ENCODE measurements around the gene BRWD1. TPM values are rescaled to one million over a fixed set of nuclear protein-coding genes. Genes with fewer than 3 reads are reported as not detected.
A peak's percentile ranks its signal among the peaks of the same experiment; 100 is the strongest.

BRWD1 gene
- total RNA-seq, 2 donors from 2014 or later, result 38.6 to 43.1 TPM

GRCh38 chr21:39349211-39350093 lies 36.0 kb upstream of the BRWD1 start:
- no peak for TF ChIP-seq CTCF (IDR thresholded peaks at IDR 0.05)
- Histone ChIP-seq H3K27me3 (no peaks in the 10 kb centered on the region), H3K36me3 (no peaks in the 10 kb centered on the region), H3K27ac (peak overlapping the region; percentile 97), H3K4me1 (peaks cover 5% of the 10 kb centered on the region), H3K4me3 (peak overlapping the region; percentile 56), H3K9ac (ENCODE audit: low read depth in 2 of 2, low read length in 2 of 2) (peak overlapping the region; percentile 74 to 87), H3K9me3 (no peaks in the 10 kb centered on the region)
- intact Hi-C loops (cut with DNase I), result loop anchor here (5.0 kb wide), 1 partner anchor 37 kb away; the partner anchor contains the start of gene BRWD1
- DNase-seq, result peak; percentile 99

GRCh38 chr21:39348355-39349210 lies 35.2 kb upstream of the BRWD1 start, which contains the start of gene HMGN1:
Gene HMGN1, minus strand, starts transcription at chr21:39349088. Its CDS starts 171 bp downstream, at chr21:39348917.
- intact Hi-C loops (cut with DNase I), result loop anchor here (5.0 kb wide), 1 partner anchor 36 kb away; the partner anchor contains the start of gene BRWD1
- Histone ChIP-seq H3K27me3 (no peaks in the 10 kb centered on the region), H3K4me3 (peak within 1 kb of the TSS; percentile 56), H3K9me3 (no peaks in the 10 kb centered on the region), H3K36me3 (no peaks in the 10 kb centered on the region), H3K4me1 (peaks cover 5% of the 10 kb centered on the region), H3K27ac (peak within 1 kb of the TSS; percentile 97), H3K9ac (ENCODE audit: low read depth in 2 of 2, low read length in 2 of 2) (peak within 1 kb of the TSS; percentile 91 to 93)
- peak; percentile 89 for DNase-seq
- no peak for TF ChIP-seq CTCF (IDR thresholded peaks at IDR 0.05)

GRCh38 chr21:39348040-39348354 lies 34.6 kb upstream of the BRWD1 start:
- no peak for TF ChIP-seq CTCF (IDR thresholded peaks at IDR 0.05)
- H3K36me3 ChIP-seq, result no peaks in the 10 kb centered on the region
- intact Hi-C loops (cut with DNase I), result loop anchor here (5.0 kb wide), 1 partner anchor 36 kb away; the partner anchor contains the start of gene BRWD1
- no peaks in the 10 kb centered on the region for H3K27me3 ChIP-seq
- peak overlapping the region; percentile 97 for H3K27ac ChIP-seq
- peak overlapping the region; percentile 56 for H3K4me3 ChIP-seq
- H3K9me3 ChIP-seq, result no peaks in the 10 kb centered on the region
- H3K9ac ChIP-seq (ENCODE audit: low read depth in 2 of 2, low read length in 2 of 2), result peak overlapping the region; percentile 91 to 93
- no peak for DNase-seq
- peaks cover 5% of the 10 kb centered on the region for H3K4me1 ChIP-seq

GRCh38 chr21:39347537-39347936 lies 34.1 kb upstream of the BRWD1 start:
- H3K27me3 ChIP-seq, result no peaks in the 10 kb centered on the region
- peak overlapping the region; percentile 97 for H3K27ac ChIP-seq
- no peak for DNase-seq
- peak overlapping the region in 1 of 2 donors; percentile 91 for H3K9ac ChIP-seq (ENCODE audit: low read depth in 2 of 2, low read length in 2 of 2)
- intact Hi-C loops (cut with DNase I), result loop anchor here (5.0 kb wide), 1 partner anchor 35 kb away; the partner anchor contains the start of gene BRWD1
- TF ChIP-seq CTCF (IDR thresholded peaks at IDR 0.05), result no peak
- H3K9me3 ChIP-seq, result no peaks in the 10 kb centered on the region
- peak overlapping the region; percentile 56 for H3K4me3 ChIP-seq
- no peaks in the 10 kb centered on the region for H3K36me3 ChIP-seq
- peaks cover 5% of the 10 kb centered on the region for H3K4me1 ChIP-seq

- Histone ChIP-seq H3K36me3 (peaks cover 3% of the 10 kb centered on the region), H3K9me3 (no peaks in the 10 kb centered on the region), H3K4me3 (no peak overlapping the region), H3K4me1 (peaks cover 5% of the 10 kb centered on the region), H3K27me3 (no peaks in the 10 kb centered on the region), H3K27ac (no peak overlapping the region), H3K9ac (ENCODE audit: low read depth in 2 of 2, low read length in 2 of 2) (peak overlapping the region in 1 of 2 donors; percentile 91)
- intact Hi-C loops (cut with DNase I), result loop anchor here (5.0 kb wide), 1 partner anchor 34 kb away; the partner anchor contains the start of gene BRWD1
- TF ChIP-seq CTCF (IDR thresholded peaks at IDR 0.05), result no peak
- no peak for DNase-seq
Measured at GRCh38 chr21:39346671-39347331, 33.4 kb upstream of the BRWD1 start.

Data from colonic mucosa (tissue), 4 donors.